GM19025 (cell line): ENCODE results near the gene PHLDA2.
"Not testable (repeated sequence)": the region's sequence is repeated elsewhere in the genome, so short reads cannot be mapped to it uniquely, and the experiment has no call there.

ENCODE experiments used
- ATAC-seq: cut with Tn5 transposase; IDR thresholded peaks from one replicate; pipeline ENCODE4 v1.9.1; 2021; ENCODE audit warnings: mild to moderate bottlenecking, low read depth, moderate library complexity; ENCODE audit not compliant: unreplicated experiment

The PHLDA2 gene

GRCh38 chr11:2916114-2916891 is 12.9 kb downstream of the PHLDA2 start:
- ATAC-seq, result no peak

GRCh38 chr11:2915473-2915872 is 13.7 kb downstream of the PHLDA2 start:
- ATAC-seq, result no peak

DNA sequence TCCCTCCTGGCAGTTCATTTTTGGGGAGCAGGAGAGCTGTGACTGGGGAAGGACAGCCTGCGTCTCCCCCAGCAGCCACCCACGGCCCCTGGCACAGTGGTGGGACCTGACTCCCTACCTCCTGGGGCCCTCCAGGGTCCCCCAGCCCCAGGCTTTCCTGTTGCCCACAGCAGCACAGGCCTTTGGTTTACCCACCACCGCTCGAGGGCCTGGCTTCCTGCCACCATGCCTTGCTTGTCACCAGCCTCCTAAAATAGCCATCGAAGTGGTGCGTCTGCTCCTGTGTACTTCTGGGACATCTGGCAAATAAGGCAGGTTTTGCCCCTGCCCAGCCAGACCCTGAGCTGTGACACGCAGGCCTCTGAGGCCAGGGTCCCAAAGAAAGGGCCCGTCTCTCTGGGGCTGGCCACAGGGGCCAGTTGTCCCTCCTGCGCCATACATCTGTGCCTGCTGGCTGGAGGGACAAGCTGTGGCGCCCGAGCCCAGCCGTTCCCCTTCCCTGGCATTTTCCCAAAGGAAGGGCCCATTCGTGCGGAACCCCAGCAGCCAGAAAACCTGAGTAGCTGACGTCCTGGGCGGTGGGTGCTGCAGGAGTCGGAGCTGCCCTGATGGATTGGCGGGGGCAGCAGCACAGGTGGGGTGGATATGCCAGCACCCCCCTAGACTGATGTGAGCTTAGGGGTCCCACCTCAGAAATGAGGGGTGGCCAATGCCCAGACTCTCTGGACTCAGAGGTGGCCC is 14.6 kb downstream of the PHLDA2 start:
- no peak for ATAC-seq

GRCh38 chr11:2913776-2914175 is 15.4 kb downstream of the PHLDA2 start:
- no peak for ATAC-seq

GRCh38 chr11:2913019-2913431 is 16.2 kb downstream of the PHLDA2 start:
- no peak for ATAC-seq

GRCh38 chr11:2912498-2912897 is 16.7 kb downstream of the PHLDA2 start:
- no peak for ATAC-seq

GRCh38 chr11:2911785-2912391 is 17.3 kb downstream of the PHLDA2 start:
- no peak for ATAC-seq

- no peak for ATAC-seq
Observed at GRCh38 chr11:2911088-2911784, 18.0 kb downstream of the PHLDA2 start.

DNA sequence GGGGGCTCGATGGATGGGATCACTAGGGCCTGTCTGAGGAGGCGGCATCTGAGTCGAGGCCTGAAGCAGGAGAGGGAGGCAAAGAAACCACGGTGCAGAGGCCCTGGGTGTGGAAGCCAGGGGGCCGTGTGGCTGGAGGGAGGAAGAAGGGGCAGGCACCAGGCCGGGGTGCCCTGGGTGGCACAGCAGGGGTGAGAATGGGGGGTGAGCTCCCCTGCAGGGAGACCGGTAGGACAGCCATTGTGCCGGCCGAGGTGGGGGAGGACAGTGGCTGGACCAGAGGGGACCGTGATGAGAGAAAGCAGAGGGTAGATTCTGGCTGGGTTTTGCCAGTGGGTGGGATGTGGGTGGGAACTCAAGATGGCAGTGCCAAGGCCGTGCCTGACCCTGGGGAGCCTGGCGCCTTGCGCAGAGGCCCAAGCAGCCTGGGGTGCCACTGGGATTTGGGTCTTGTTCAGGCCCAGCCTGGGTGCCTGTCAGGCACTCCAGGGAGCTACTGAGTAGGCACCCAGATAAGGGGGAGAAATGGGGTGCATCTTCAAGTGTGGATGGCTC is 18.7 kb downstream of the PHLDA2 start:
- ATAC-seq, result no peak

- no peak for ATAC-seq
Observed at GRCh38 chr11:2909133-2909902, 19.9 kb downstream of the PHLDA2 start.

DNA sequence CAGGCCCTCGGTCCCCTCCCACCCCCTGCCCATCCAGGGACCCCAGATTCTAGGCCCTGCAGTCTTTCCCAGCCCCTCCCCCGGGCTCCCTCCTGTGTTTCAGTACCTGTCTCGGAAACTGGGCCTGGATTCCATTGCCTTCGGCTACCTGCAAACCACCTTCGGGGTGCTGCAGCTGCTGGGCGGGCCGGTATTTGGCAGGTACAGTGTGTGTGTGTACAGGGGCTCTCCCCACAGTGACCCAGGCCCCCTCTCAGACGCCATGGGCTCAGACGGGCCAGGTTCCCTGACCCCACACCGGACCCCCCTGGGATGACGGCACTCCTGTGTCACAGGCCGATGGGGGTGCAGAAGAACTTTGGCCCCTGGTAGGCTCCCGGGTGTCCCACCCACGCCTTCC is 21.1 kb downstream of the PHLDA2 start:
- ATAC-seq, result no peak

DNA sequence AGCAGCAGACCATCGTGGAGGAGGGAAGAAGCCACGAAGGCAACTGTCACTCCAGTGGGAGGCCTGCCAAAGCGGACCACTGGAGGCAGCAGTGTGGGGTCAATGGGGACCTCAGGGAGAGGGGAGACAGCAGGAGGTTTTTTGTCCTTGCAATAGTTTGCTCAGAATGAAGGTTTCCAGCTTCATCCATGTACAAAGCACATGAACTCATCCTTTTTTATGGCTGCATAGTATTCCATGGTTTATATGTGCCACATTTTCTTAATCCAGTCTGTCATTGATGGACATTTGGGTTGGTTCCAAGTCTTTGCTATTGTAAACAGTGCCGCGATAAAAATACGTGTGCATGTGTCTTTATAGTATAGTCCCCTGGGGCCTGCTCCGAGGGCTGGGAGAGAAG is 23.9 kb downstream of the PHLDA2 start:
- ATAC-seq, result not testable (repeated sequence)

- ATAC-seq, result no peak
Observed at GRCh38 chr11:2904153-2905052, 24.8 kb downstream of the PHLDA2 start.

DNA sequence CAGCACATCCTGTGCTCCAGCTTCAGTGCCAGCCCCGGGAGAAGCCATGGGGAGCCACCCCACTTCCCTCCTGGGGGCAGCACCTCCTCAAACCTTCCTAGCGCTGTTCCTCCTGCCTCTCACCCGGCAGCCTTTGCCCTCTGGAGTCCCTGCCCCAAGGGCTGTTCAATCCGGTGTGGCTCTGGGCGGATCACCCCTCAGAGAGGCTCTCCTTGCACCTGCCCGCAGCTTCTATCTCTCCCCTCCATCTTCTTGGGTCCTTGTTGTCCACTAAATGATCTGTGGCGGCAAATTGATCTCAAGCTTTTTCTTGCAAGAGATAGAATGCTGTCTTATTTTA is 25.6 kb downstream of the PHLDA2 start:
- no peak for ATAC-seq

DNA sequence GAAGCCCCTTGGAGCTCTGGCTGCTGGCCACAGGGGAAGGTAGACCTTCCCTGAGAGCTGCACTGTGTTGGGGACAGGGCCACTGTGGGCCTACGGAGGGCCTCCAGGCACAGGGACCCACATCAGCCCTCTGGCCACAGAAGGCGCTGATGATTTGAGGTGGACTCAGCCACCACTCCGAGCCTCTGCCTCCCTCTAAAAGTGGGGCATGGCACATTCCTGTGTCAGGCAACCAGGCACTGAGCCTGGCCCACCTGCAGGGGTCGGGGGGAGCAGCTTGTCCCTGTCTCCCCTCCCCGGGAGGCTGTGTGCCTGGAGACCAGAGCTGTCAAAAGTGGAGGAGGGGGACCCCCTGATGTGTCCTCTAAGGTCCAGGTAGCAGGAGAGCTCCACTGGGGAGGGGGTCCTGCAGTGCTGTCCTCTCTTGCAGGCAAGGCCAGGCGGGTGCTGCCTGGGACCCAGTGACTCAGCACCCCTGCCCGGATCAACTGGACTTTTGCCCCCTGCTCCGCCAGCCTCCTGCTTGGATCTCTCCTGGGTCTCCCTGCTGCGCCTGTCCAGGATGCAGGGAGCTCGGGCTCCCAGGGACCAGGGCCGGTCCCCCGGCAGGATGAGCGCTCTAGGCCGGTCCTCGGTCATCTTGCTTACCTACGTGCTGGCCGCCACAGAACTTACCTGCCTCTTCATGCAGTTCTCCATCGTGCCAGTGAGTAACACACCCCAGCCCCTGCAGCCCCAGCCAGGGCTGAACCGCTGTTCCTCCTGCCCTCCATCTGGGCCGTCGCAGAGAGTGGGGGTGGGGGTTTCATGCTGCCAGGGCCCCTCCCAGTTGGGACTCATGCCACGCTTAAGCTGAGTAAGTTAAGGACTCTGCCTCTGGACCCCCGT is 26.2 kb downstream of the PHLDA2 start:
- no peak for ATAC-seq

- ATAC-seq, result peak; percentile 92
Observed at GRCh38 chr11:2901854-2902783, 27.1 kb downstream of the PHLDA2 start.

- ATAC-seq, result no peak
Observed at GRCh38 chr11:2901196-2901796, 27.9 kb downstream of the PHLDA2 start.
